Type B pancreatic cell (in vitro differentiated cells): Measurements from ENCODE around the gene ASB10. TPM values are rescaled to one million over a fixed set of nuclear protein-coding genes. Genes with fewer than 3 reads are reported as not detected.

ENCODE experiments used
- DNase-seq: peaks from one replicate; pipeline ENCODE4 v3.0.0; 2021; ENCODE audit warnings: mixed read lengths; ENCODE audit not compliant: unreplicated experiment; ENCODE audit errors: extremely low spot score
- H3K27ac Mint-ChIP-seq: 2 replicates; pipeline ENCODE4 v1.8.0; 2021; ENCODE audit warnings: mild to moderate bottlenecking, mixed read lengths
- H3K27me3 Mint-ChIP-seq: 2 replicates; pipeline ENCODE4 v1.8.0; 2021; ENCODE audit warnings: mixed read lengths
- H3K36me3 Mint-ChIP-seq: 2 replicates; pipeline ENCODE4 v1.8.0; 2021; ENCODE audit warnings: mixed read lengths
- H3K4me1 Mint-ChIP-seq: one replicate; pipeline ENCODE4 v1.8.0; 2021; ENCODE audit warnings: mixed read lengths; ENCODE audit not compliant: unreplicated experiment
- H3K4me3 Mint-ChIP-seq: 2 replicates; pipeline ENCODE4 v1.8.0; 2021; ENCODE audit warnings: mild to moderate bottlenecking, mixed read lengths
- H3K9me3 Mint-ChIP-seq: 2 replicates; pipeline ENCODE4 v1.8.0; 2021; ENCODE audit warnings: mixed read lengths
- total RNA-seq: library from RNA; stranded (reverse); gene quantifications from 2 replicates; pipeline ENCODE4 v1.2.1, GENCODE V29; 2021; ENCODE audit warnings: low replicate concordance
- TF ChIP-seq, protein P1 (sequence below): fragments of 200-600 bp; sonication (generic); conservative IDR thresholded peaks from 2 replicates; pipeline ENCODE4 v1.5.0; 2021; ENCODE audit warnings: antibody characterized with exemption, mild to moderate bottlenecking

Gene ASB10
- total RNA-seq, 1 donor from 2014 or later: not detected

DNA sequence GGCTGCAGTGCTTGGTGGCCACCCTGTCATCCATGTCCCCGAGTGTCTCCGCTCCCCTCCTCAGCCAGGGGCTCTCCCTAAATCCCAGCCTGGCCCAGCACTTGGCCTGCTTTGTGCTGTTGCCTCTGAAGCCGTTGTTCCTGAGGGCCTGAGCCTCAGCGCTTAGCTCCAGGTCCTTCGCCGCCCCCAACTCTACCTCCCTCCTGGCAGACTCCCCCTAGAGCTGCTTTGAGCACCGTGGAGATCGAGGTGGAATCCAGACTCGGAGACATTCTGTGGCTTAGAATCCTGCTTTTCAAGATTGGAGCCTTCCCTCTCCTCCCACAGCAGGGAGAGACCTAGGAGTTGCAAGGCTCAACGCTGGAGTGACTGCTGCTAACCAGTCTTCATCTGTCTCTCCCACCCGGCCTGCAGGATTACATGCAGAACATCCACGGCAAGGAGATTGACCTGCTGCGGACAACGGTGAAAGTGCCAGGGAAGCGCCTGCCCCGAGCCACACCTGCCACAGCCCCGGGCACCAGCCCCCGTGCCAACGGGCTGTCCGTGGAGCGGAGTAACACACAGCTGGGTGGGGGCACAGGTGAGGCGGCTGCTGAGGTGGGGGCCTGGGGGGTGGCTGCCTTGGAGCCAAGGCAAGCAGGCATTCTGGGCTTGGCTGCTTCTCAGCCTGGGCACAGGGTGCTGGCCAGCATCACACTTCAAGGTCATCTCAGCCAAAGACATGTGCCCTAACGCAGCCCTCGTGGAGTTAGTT lies 52.9 kb downstream of the ASB10 start:
- no peaks in the 10 kb centered on the region for H3K27me3 Mint-ChIP-seq
- H3K27ac Mint-ChIP-seq: no peak overlapping the region
- peaks cover 21% of the 10 kb centered on the region for H3K4me1 Mint-ChIP-seq
- H3K9me3 Mint-ChIP-seq: no peaks in the 10 kb centered on the region
- DNase-seq: no peak
- peaks cover 3% of the 10 kb centered on the region for H3K36me3 Mint-ChIP-seq
- H3K4me3 Mint-ChIP-seq: no peak overlapping the region
- TF ChIP-seq, protein P1, sequence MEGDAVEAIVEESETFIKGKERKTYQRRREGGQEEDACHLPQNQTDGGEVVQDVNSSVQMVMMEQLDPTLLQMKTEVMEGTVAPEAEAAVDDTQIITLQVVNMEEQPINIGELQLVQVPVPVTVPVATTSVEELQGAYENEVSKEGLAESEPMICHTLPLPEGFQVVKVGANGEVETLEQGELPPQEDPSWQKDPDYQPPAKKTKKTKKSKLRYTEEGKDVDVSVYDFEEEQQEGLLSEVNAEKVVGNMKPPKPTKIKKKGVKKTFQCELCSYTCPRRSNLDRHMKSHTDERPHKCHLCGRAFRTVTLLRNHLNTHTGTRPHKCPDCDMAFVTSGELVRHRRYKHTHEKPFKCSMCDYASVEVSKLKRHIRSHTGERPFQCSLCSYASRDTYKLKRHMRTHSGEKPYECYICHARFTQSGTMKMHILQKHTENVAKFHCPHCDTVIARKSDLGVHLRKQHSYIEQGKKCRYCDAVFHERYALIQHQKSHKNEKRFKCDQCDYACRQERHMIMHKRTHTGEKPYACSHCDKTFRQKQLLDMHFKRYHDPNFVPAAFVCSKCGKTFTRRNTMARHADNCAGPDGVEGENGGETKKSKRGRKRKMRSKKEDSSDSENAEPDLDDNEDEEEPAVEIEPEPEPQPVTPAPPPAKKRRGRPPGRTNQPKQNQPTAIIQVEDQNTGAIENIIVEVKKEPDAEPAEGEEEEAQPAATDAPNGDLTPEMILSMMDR: no peak

DNA sequence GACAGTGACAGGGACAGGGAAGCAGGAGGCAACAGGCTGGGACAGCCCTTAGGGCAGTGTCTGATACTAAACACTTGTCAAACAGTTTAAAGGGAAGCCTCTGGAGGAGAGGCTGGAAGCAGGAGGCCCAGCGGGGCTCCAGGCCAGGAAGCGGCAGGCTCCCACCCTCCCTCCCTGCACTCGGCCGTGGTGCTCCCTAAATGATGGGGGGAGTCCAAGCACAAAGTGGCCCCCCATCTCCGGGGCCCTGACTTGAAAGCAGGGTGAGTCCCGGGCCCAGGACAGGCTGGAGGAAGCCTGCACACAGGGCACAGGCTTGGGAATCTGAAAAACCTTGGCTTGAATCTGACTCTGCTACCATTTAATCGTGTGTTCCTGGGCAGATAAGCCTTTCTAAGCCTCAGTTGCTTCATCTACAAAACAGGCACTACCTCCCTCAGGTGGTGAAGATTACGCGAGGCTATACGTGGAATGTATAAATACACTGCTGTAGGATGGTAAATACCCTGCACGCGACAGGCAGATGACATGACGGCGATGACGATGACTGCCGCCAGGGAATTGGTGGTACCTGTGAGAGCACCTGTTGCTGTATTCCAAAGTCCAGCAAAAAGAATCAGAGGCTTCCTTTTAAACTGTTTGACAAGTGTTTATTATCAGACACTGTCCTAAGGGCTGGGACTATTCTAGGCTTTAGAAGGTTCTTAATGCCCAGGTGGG lies 53.6 kb downstream of the ASB10 start:
- Mint-ChIP-seq H3K4me1 (peaks cover 15% of the 10 kb centered on the region), H3K4me3 (no peak overlapping the region), H3K36me3 (peaks cover 3% of the 10 kb centered on the region), H3K27me3 (no peaks in the 10 kb centered on the region), H3K27ac (no peak overlapping the region), H3K9me3 (no peaks in the 10 kb centered on the region)
- DNase-seq: no peak
- TF ChIP-seq, protein P1: no peak

DNA sequence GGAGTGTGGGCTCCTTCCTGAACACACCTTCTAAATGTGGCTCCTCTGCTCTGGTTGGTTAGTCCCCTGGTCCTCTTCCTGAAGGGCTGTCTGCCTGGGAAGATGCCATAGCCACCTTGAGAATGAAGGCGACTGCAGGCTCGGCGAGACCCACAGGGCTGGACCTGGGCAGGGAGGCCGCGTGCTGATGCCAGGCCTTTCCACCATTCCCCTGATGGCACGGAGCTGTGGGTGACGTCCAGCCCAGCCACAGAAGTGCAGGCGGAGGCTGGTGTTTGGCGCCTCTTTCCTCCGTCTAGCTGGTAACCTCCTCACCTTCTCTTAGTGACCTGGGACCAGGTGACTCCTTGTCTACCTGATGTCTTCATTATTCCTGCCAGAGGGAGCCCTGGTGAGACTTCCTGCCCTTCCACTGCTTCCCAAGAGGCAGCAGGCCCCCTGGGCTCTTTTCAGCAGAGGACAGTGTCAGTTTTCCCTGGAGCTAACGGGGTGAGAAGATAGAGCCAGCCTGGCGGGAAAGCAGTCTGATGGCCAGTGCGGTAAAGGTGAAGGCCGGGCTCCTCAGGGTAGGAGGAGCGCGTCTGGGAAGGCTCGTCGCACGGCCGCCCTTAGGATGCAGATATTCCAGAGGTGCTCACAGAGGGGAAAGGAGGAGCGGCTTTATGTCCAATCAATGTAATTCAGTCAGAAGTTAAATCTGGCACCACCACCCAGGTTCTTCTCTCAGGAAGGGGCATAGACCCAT lies 54.4 kb downstream of the ASB10 start:
- no peaks in the 10 kb centered on the region for H3K27me3 Mint-ChIP-seq
- no peaks in the 10 kb centered on the region for H3K9me3 Mint-ChIP-seq
- peaks cover 16% of the 10 kb centered on the region for H3K4me1 Mint-ChIP-seq
- no peak overlapping the region for H3K4me3 Mint-ChIP-seq
- peaks cover 3% of the 10 kb centered on the region for H3K36me3 Mint-ChIP-seq
- TF ChIP-seq, protein P1: no peak
- no peak overlapping the region for H3K27ac Mint-ChIP-seq
- no peak for DNase-seq

DNA sequence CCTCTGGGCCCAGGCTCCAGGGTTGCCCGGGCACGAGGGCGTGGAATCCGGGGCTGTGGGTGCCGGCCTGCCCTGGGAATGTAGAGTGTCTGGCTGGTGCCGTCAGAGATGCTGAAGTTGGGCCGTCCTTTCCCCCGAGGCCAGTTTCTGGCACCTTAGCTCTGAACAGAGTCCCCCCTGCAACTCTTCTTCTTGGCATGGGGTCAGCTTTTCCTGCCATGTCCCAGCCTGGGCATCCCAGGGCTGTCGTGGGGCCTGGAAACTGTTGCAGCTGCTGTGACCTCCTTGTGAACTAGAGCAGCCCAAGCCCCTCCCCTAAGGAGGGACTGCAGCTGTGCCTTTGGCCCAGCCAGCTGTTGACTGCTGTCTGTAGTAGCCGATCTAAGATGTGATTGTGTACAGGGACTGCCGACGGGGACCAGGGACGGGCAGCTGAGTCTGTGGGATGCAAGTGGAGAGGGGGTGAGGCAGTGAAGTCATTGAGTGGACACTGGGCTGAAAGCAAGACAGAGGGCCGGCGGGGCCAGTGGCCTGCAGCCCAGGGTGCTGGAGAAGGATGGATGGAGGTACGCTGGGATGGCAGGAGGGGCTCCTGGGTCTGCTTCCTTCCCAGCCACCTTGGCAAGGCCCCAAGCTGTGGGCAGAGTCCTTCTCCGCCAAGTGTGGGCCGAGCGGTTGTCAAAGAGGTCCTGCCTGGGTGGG lies 55.3 kb downstream of the ASB10 start:
- Mint-ChIP-seq H3K27me3 (no peaks in the 10 kb centered on the region), H3K9me3 (no peaks in the 10 kb centered on the region), H3K36me3 (peaks cover 3% of the 10 kb centered on the region), H3K4me3 (peak overlapping the region; percentile 8), H3K4me1 (peaks cover 19% of the 10 kb centered on the region), H3K27ac (no peak overlapping the region)
- TF ChIP-seq, protein P1: no peak
- no peak for DNase-seq

DNA sequence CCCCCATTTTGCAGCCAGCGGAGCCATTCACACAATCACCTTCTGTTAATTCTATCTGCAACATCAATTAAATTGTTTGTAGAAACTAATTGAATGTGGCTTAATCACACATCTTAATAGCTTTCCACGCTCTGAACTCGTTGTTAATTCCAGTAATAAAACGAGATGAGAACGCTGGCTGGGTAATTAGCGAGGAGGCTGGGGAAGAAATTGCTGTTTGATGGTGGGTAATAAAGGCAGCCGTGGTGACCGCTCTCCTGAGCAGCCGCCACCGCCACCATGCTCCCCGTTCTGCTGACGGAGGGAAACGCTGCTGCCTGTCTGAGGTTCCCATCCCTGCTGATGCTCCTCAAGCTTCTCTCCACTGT lies 55.8 kb downstream of the ASB10 start:
- no peak for DNase-seq
- Mint-ChIP-seq H3K9me3 (no peaks in the 10 kb centered on the region), H3K36me3 (peaks cover 3% of the 10 kb centered on the region), H3K27me3 (no peaks in the 10 kb centered on the region), H3K4me3 (no peak overlapping the region), H3K4me1 (peaks cover 16% of the 10 kb centered on the region), H3K27ac (no peak overlapping the region)
- TF ChIP-seq, protein P1: no peak
